AG04450 (cell line): ENCODE measurements around the gene SGSH. TPM values are rescaled to one million over a fixed set of nuclear protein-coding genes. Genes with fewer than 3 reads are reported as not detected.

Experiments used
- CTCF ChIA-PET: fragments of 300-600, 350-600 bp; formaldehyde crosslinking; extraction: SDS; loops from one replicate; lab custom pipeline; 2022; ENCODE audit warnings: antibody characterized with exemption, inconsistent platforms; lab: Charles Lee
- POLR2A ChIA-PET: fragments of 350-600 bp; formaldehyde crosslinking; extraction: SDS; loops from one replicate; lab custom pipeline; 2021; ENCODE audit warnings: antibody characterized with exemption, inconsistent platforms; lab: Yijun Ruan, JAX
- DNase-seq: peaks from one replicate; pipeline ENCODE4 v3.0.0-alpha.2; 2011; ENCODE audit warnings: low read depth, low spot score
- H3K27ac ChIP-seq: one replicate; pipeline ENCODE4 v1.5.1; 2012; ENCODE audit warnings: low read depth, low read length, control low read depth
- H3K27me3 ChIP-seq: one replicate; pipeline ENCODE4 v1.6.0; 2012; ENCODE audit warnings: low read length; ENCODE audit not compliant: control insufficient read depth, insufficient read depth
- H3K4me3 ChIP-seq: 2 replicates; pipeline ENCODE4 v1.5.1; 2011; ENCODE audit warnings: mild to moderate bottlenecking, low read depth, low read length, control low read depth
- H3K9me3 ChIP-seq: 2 replicates; pipeline ENCODE4 v1.5.1; 2012; ENCODE audit warnings: low read length; ENCODE audit not compliant: control insufficient read depth, insufficient read depth
- CTCF ChIP-seq: IDR thresholded peaks from 2 replicates; pipeline ENCODE4 v1.5.1; 2011; ENCODE audit warnings: low read depth, low read length, control low read depth, inconsistent platforms
- polyA plus RNA-seq: library from polyadenylated mRNA; depleted of rRNA; stranded (reverse); fragments of >200 nt; gene quantifications from 2 replicates; pipeline ENCODE4 v1.2.3, GENCODE V29; 2011

Gene SGSH
- polyA plus RNA-seq, 1 experiment = 39.9 TPM

DNA sequence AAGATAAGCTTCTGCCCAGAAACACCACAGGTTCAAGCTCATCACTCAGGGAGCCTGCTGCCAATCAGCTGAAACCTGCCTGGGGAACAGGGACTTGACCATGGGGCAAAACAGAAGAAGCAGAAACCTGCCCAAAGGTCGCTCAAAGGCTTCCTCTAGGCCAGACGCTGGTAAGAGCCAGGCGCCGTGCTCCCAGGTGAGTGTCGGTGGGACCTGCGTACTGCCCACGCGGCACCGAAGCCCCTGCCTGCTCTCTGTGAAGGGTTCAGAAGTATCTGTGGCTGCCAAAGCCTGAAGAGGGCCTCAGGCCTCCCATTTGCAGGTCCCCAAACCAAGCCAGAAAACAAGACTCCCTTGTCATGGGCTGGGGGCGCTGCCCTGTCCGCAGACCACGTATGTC lies 10.4 kb downstream of the SGSH start:
- ChIA-PET CTCF (no interaction called here), POLR2A (no interaction called here)
- no peak overlapping the region for H3K27ac ChIP-seq
- no peaks in the 10 kb centered on the region for H3K9me3 ChIP-seq
- no peak for DNase-seq
- H3K27me3 ChIP-seq = no peaks in the 10 kb centered on the region
- H3K4me3 ChIP-seq = no peak overlapping the region
- TF ChIP-seq CTCF = no peak

DNA sequence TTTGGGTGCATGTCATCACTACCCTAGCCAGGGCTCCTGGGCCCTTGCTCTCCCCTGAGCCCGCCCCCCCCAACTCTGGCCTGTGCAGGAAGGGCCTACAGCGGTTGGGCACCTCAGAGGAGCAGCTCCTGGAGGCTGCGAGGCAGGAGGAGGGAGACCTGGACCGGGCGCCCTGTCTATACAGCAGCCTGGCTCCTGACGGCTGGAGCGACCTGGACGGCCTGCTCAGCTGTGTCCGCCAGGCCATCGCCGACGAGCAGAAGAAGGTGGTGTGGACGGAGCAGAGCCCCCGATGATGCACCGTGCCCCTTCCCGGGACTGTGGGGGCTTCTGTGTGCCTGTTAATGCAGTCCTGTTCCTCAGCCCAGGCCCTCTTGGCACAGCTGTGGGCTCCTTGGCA lies 12.1 kb downstream of the SGSH start:
- POLR2A ChIA-PET = interaction anchor here (0.6 kb wide), 1 partner anchor 83 kb away, joined by 8 read pairs; no protein-coding TSS in a partner anchor
- no peak for TF ChIP-seq CTCF
- no peaks in the 10 kb centered on the region; the same call in 1 of the 2 replicates for H3K9me3 ChIP-seq
- CTCF ChIA-PET = no interaction called here
- no peak for DNase-seq
- H3K4me3 ChIP-seq = no peak overlapping the region
- H3K27ac ChIP-seq = no peak overlapping the region
- H3K27me3 ChIP-seq = no peaks in the 10 kb centered on the region

- Histone ChIP-seq H3K27me3 (no peaks in the 10 kb centered on the region), H3K27ac (no peak overlapping the region), H3K9me3 (no peaks in the 10 kb centered on the region; the same call in 1 of the 2 replicates), H3K4me3 (no peak overlapping the region)
- CTCF ChIA-PET = interaction anchor here (0.8 to 0.9 kb wide), 2 partner anchors 9 to 15 kb away, joined by 3 read pairs; no protein-coding TSS in a partner anchor
- no peak for TF ChIP-seq CTCF
- POLR2A ChIA-PET = interaction anchor here (1.5 kb wide), 1 partner anchor 14 kb away, joined by 5 read pairs; the partner anchor contains the start of genes SGSH and SLC26A11
- no peak for DNase-seq
These were observed 14.3 kb downstream of the SGSH start for GRCh38 chr17:80205811-80206210.

- Histone ChIP-seq H3K4me3 (no peak overlapping the region), H3K27me3 (no peaks in the 10 kb centered on the region), H3K27ac (no peak overlapping the region), H3K9me3 (no peaks in the 10 kb centered on the region; the same call in 1 of the 2 replicates)
- POLR2A ChIA-PET = interaction anchor here (0.7 to 0.8 kb wide), 2 partner anchors 16 to 93 kb away, joined by 4 to 5 read pairs; no protein-coding TSS in a partner anchor
- DNase-seq = no peak
- CTCF ChIA-PET = interaction anchor here (0.8 to 0.9 kb wide), 3 partner anchors 9 to 14 kb away, joined by 3 read pairs; no protein-coding TSS in a partner anchor
- TF ChIP-seq CTCF = no peak
These were observed 15.3 kb downstream of the SGSH start for GRCh38 chr17:80204626-80205468.

- Histone ChIP-seq H3K27ac (no peak overlapping the region), H3K27me3 (no peaks in the 10 kb centered on the region), H3K9me3 (no peaks in the 10 kb centered on the region; the same call in 1 of the 2 replicates), H3K4me3 (no peak overlapping the region)
- DNase-seq = no peak
- no peak for TF ChIP-seq CTCF
- ChIA-PET CTCF (no interaction called here), POLR2A (interaction anchor here (0.8 kb wide), 1 partner anchor 56 kb away, joined by 3 read pairs; no protein-coding TSS in a partner anchor)
These were observed 16.6 kb downstream of the SGSH start for GRCh38 chr17:80203471-80203963.
